Activated B cell treated with CpG ODN at 0.5 μM for 24 hours (primary cell): ENCODE results near the gene DPH3. TPM values are rescaled to one million over a fixed set of nuclear protein-coding genes. Genes with fewer than 3 reads are reported as not detected.

Experiments
- ATAC-seq: fragments of 200-7000 bp; cut with Tn5 transposase; one replicate; pipeline ENCODE4 v1.10.0; 2021; ENCODE audit warnings: low read depth, mild to moderate bottlenecking, moderate library complexity
- CTCF ChIA-PET: fragments of 350-600 bp; sonication (Branson Sonifier 250); formaldehyde crosslinking; loops from one replicate; lab custom pipeline; 2021; ENCODE audit warnings: antibody characterized with exemption; lab: Charles Lee
- POLR2A ChIA-PET: fragments of 350-600 bp; sonication (Branson Sonifier 250); formaldehyde crosslinking; loops from one replicate; lab custom pipeline; 2021; ENCODE audit warnings: antibody characterized with exemption; lab: Charles Lee
- DNase-seq: peaks from one replicate; pipeline ENCODE4 v3.0.0; 2022
- H3K27ac Mint-ChIP-seq: one replicate; pipeline ENCODE4 v1.8.0; 2020; ENCODE audit warnings: mixed read lengths
- H3K27me3 Mint-ChIP-seq: one replicate; pipeline ENCODE4 v1.8.0; 2021; ENCODE audit warnings: mixed read lengths
- H3K36me3 Mint-ChIP-seq: one replicate; pipeline ENCODE4 v1.8.0; 2021; ENCODE audit warnings: low read depth, mixed read lengths
- H3K4me1 Mint-ChIP-seq: one replicate; pipeline ENCODE4 v1.8.0; 2021; ENCODE audit warnings: mixed read lengths
- H3K4me3 Mint-ChIP-seq: one replicate; pipeline ENCODE4 v1.8.0; 2020; ENCODE audit warnings: mild to moderate bottlenecking, mixed read lengths
- H3K9me3 Mint-ChIP-seq: one replicate; pipeline ENCODE4 v1.8.0; 2020; ENCODE audit warnings: mixed read lengths
- intact Hi-C: fragments of 100-400 bp; cut with micrococcal nuclease; formaldehyde crosslinking; loops from one replicate; pipeline ENCODE4 v1.15.1; 2024
- total RNA-seq: library from RNA; stranded (reverse); gene quantifications from 2 replicates; pipeline ENCODE4 v1.2.3, GENCODE V29; 2022
- TF ChIP-seq, protein P1 (sequence below): fragments of 200-600 bp; IDR thresholded peaks from one replicate; pipeline ENCODE4 v1.8.0; 2022; ENCODE audit warnings: antibody characterized with exemption, mild to moderate bottlenecking

The DPH3 gene
- total RNA-seq, 1 donor from 2014 or later, result 13.4 TPM

DNA sequence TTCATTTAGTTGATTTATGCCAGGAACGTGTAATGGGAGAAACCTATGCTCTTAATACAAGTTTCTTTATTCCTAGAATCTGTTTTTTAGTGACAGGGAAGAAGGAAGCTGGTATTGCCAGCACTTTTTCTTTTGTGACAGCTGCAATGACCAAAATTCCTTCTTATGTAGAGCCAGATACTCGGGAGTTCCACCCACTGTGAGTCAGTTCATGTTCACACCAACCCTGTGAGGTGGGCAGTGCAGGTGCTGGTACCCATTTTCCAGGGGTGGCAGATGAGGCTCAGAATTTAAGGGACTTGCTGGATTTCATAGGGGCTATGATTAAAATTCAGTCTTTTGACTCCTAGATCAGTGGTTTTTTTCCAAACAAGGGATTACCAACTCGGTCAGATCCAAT is 35.0 kb upstream of the DPH3 start:
- no peak for DNase-seq

DNA sequence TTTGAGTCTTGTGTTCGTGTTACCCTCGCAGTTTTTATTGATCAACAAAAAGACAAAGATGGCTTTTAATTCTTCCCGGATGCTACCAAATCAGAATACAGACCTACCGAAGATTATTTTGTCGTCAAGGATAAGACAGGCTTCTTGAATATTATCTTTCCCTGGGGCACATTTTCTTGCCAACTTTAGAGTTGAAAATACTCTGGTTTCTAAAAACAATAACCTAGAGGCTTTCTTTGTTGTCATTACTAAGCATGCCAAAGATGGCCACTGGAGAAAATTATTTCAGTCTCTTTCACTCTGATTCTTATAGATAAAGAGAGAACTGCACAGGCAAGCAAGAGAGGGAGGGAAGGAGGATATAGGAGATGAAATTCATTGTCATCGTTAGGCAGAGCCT is 34.1 kb upstream of the DPH3 start:
- TF ChIP-seq, protein P1, sequence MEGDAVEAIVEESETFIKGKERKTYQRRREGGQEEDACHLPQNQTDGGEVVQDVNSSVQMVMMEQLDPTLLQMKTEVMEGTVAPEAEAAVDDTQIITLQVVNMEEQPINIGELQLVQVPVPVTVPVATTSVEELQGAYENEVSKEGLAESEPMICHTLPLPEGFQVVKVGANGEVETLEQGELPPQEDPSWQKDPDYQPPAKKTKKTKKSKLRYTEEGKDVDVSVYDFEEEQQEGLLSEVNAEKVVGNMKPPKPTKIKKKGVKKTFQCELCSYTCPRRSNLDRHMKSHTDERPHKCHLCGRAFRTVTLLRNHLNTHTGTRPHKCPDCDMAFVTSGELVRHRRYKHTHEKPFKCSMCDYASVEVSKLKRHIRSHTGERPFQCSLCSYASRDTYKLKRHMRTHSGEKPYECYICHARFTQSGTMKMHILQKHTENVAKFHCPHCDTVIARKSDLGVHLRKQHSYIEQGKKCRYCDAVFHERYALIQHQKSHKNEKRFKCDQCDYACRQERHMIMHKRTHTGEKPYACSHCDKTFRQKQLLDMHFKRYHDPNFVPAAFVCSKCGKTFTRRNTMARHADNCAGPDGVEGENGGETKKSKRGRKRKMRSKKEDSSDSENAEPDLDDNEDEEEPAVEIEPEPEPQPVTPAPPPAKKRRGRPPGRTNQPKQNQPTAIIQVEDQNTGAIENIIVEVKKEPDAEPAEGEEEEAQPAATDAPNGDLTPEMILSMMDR, result no peak
- CTCF ChIA-PET, result no interaction called here
- no peak for DNase-seq
- H3K9me3 Mint-ChIP-seq, result no peaks in the 10 kb centered on the region
- no peak for ATAC-seq
- intact Hi-C loops, result no loop called here
- H3K4me3 Mint-ChIP-seq, result no peak overlapping the region
- no peaks in the 10 kb centered on the region for H3K27me3 Mint-ChIP-seq
- peaks cover 64% of the 10 kb centered on the region for H3K36me3 Mint-ChIP-seq
- H3K27ac Mint-ChIP-seq, result no peak overlapping the region
- peaks cover 52% of the 10 kb centered on the region for H3K4me1 Mint-ChIP-seq
- POLR2A ChIA-PET, result no interaction called here

More for the DNA sequence above, 35.0 kb upstream of the DPH3 start:
- POLR2A ChIA-PET, result interaction anchor here (0.6 to 1.0 kb wide), 3 partner anchors 8 to 212 kb away, joined by 3 to 5 read pairs (median 3); no protein-coding TSS in a partner anchor
- ATAC-seq, result no peak
- intact Hi-C loops, result no loop called here
- TF ChIP-seq, protein P1, result no peak
- Mint-ChIP-seq H3K27me3 (no peaks in the 10 kb centered on the region), H3K27ac (no peak overlapping the region), H3K4me3 (no peak overlapping the region), H3K4me1 (peaks cover 50% of the 10 kb centered on the region), H3K36me3 (peaks cover 69% of the 10 kb centered on the region), H3K9me3 (no peaks in the 10 kb centered on the region)
- CTCF ChIA-PET, result no interaction called here

DNA sequence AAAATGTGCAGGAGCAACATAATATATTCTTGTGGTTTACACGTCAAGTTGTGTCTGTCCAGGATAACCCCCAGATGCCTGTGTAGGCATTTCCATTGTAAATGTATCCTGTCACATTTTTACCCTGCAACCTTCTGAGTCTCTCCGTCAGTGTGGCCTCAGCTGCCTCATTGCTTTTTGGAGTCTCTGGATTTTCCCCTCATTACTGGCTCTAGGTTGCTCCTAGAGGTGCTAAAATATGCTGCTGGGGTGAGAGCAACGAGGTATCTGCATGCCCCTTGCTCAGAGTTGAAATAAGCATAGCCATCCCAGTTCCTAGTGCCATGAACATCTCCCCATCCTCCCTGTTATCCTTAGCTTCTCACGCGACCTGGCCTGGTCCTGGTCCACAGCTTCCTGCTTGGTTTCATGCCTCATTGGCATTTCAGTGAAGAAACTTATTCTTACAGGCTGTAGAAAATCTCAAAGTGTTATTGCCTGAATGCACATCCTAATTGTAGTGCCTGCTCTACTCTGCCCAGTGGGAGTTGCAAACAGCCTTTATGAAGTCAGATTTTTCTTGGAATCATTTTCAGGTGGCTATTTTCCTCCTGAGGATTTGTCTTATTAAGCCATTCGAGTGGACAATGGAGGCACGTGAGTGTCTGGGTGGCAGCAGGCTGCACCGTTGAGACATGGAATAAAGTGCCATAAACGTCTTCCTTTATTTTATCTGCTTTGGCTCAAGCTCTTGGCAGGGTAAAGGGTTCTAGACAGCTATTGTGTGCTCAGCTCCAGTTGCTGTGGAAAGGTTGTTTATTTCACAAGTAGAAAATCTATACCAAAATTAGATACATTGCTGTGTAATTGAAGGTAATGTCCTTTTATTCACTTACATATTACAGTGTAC is 33.5 kb upstream of the DPH3 start:
- POLR2A ChIA-PET, result interaction anchor here (0.6 kb wide), 1 partner anchor 190 kb away, joined by 7 read pairs; no protein-coding TSS in a partner anchor
- DNase-seq (no peak), ATAC-seq (no peak)
- no peak overlapping the region for H3K4me3 Mint-ChIP-seq
- intact Hi-C loops, result no loop called here
- peaks cover 51% of the 10 kb centered on the region for H3K4me1 Mint-ChIP-seq
- no peak overlapping the region for H3K27ac Mint-ChIP-seq
- no peaks in the 10 kb centered on the region for H3K9me3 Mint-ChIP-seq
- peaks cover 66% of the 10 kb centered on the region for H3K36me3 Mint-ChIP-seq
- CTCF ChIA-PET, result no interaction called here
- TF ChIP-seq, protein P1, result no peak
- no peaks in the 10 kb centered on the region for H3K27me3 Mint-ChIP-seq

DNA sequence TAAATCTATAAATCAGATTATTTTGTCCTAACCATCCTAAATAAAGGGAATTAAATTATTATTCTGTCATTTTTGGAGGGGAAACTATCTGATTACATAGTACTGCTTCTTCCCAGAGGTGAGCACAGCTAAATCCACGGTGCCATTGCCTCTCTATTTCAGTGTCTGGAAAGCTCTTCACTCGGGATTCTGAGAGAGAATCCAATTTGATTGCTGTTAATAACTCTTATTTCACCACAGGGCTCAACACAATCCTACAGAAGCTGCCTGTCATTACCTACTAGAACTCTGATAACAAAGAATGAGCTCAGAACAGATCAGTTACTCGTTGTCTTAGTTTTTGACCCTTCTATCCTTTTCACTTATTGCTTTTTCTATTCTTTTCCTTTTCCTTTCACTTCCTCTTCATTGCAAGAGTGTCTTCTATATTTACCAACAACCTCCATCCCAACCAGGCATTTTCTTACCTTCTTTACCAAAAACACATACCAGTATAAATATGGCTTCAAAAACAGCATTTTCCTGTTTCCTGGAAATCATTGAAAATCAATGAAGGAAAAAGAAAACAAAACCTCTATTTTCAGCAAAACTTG is 30.7 kb upstream of the DPH3 start:
- Mint-ChIP-seq H3K4me1 (peaks cover 42% of the 10 kb centered on the region), H3K27me3 (no peaks in the 10 kb centered on the region), H3K9me3 (no peaks in the 10 kb centered on the region), H3K36me3 (peaks cover 53% of the 10 kb centered on the region), H3K27ac (no peak overlapping the region), H3K4me3 (peak overlapping the region; percentile 3)
- TF ChIP-seq, protein P1, result no peak
- intact Hi-C loops, result no loop called here
- ATAC-seq (no peak), DNase-seq (no peak)
- POLR2A ChIA-PET, result interaction anchor here (0.9 to 1.2 kb wide), 2 partner anchors 9 to 216 kb away, joined by 3 to 4 read pairs; no protein-coding TSS in a partner anchor
- CTCF ChIA-PET, result interaction anchor here (1.3 to 1.9 kb wide), 2 partner anchors 255 to 256 kb away, joined by 4 to 5 read pairs; no protein-coding TSS in a partner anchor

DNA sequence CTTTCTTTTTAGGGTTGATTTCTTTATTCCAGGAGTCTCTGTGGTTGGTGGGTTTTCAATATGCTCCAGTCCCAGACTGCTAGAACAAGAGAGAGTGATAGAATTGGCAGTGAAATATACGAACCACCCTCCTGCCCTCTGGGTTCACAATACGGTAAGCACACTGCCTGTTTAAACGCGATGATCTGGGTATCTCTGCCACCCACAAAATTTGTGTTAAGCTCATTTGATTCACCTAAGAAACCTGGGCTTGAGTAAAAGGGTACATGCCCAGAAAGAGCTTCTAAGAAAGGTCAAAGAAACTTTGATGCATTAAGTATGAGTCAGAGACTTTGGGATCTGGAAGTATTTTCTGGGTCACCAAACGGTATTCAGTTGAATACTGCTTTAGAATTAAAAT is 30.1 kb upstream of the DPH3 start:
- Mint-ChIP-seq H3K4me1 (peaks cover 39% of the 10 kb centered on the region), H3K36me3 (peaks cover 50% of the 10 kb centered on the region), H3K27ac (no peak overlapping the region), H3K4me3 (no peak overlapping the region), H3K9me3 (no peaks in the 10 kb centered on the region), H3K27me3 (no peaks in the 10 kb centered on the region)
- no peak for ATAC-seq
- CTCF ChIA-PET, result interaction anchor here (1.3 to 1.9 kb wide), 2 partner anchors 255 to 257 kb away, joined by 4 to 5 read pairs; no protein-coding TSS in a partner anchor
- TF ChIP-seq, protein P1, result no peak
- DNase-seq, result no peak
- POLR2A ChIA-PET, result interaction anchor here (0.9 kb wide), 1 partner anchor 217 kb away, joined by 4 read pairs; no protein-coding TSS in a partner anchor
- intact Hi-C loops, result no loop called here
